HUDEP-2 (cell line): ENCODE data around the gene TAS2R60.
A peak's percentile ranks its signal among the peaks of the same experiment; 100 is the strongest.
"Not testable (repeated sequence)": the region's sequence is repeated elsewhere in the genome, so short reads cannot be mapped to it uniquely, and the experiment has no call there.

Source experiments
- DNase-seq, 76 experiments: peaks; one replicate each; lab custom pipeline; 2025; ENCODE audit not compliant: unreplicated experiment in 76 of 76; lab: John Stamatoyannopoulos, UW

The TAS2R60 gene

DNA sequence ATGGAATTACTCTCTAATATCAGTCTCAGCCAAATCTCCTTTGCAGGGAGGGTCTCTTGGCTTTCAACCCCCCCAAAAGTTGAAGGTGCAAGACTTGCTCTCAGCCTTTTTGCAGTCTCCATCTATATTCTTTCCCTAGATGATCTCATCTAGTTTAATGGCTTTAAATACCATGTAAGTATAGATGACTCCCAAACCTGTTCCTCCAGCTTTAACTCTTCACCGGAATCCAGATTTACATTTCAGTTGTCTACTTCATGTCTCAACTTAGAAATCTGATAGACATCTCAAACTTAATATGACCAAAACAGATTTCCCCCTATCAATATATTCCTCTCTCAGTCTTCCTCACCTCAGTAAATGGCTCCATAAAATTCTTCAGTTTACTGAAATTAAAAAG, 24.5 kb downstream of the TAS2R60 start:
- no peak for DNase-seq

DNA sequence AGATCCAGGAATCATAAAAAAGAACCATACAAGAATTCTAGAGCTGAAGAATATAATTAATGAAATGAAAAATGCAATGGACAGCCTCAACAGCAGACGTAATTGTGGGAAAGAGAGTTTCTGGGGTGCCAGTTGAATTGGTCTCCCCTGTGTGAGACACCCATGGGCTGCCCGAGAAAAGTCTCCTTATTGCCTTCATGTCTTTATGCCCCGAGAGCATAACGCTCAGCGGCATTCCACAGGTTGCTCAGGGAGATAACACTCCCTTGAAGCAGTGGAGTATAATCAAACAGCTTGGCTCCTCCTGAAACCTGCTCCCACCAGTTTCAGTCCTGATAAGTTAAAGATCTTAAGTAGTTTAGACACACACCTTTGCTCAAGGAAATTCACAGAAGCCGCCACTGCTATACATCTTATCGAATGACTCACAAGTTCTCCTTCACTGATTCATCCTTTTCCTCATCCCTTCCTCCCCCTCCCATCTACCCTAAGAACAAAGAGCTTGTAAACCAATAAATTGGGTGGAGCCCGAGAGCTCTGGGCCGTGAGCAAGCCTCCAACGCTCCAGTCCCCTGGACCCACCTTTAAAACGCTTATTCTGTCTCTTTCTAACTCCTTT, 28.9 kb downstream of the TAS2R60 start:
- DNase-seq = not testable (repeated sequence)

DNA sequence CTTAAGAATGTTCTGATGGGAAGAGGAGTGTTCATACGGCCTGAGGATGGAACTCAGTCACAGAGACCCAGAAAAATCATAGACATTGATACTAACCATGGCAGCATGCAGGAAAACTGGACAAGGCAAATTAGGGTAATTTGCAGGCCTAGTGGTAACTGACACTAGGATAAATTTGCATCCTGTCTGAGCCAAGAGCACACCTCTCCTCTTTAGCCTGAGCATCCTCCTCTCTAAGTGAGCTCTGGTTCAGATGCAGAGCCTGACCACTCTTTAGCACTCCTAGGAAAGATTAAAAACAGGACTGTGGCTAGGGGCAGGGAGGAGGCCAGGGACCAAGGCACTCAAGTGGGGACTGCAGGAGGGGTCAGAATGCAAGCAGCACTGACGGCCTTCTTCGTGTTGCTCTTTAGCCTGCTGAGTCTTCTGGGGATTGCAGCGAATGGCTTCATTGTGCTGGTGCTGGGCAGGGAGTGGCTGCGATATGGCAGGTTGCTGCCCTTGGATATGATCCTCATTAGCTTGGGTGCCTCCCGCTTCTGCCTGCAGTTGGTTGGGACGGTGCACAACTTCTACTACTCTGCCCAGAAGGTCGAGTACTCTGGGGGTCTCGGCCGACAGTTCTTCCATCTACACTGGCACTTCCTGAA, 34.4 kb downstream of the TAS2R60 start, which contains the start of gene TAS2R41:
Gene TAS2R41, plus strand, starts transcription at position 373 of the 650 bp plus-strand sequence. Its CDS starts 0 bp downstream, at position 373.
- DNase-seq = no peak

DNA sequence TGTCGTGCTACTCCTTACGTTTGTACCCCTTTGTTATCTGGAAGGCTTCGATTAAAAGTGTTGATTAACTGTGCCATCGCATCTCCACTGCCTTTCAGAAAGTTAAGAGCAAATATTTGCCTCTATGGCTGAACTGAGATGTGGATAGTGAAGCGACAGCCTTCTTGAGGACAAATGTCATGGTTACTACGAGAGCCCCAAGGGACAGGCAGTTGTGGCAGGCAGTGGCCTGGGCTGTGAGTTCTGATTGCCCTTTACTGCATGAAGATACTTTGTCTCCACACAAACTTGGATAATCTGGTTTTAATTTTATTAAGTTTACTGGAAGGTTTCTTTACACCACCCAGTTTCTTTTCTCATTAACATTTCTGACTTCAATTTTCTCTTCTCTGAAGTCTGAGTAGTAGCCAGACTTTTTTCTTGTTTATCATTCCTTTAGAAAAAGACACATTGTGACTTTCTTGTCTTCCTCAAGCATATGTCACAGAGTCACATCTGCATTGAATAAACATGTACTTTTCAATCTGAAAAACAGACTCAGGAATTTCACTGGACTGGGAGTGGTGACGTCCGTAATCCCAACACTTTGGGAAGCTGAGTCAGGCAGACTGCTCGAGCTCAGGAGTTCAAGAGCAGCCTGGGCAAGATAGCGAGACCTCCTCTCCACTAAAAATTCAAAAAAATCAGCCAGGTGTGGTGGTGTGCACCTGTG, 36.0 kb downstream of the TAS2R60 start:
- no peak for DNase-seq

DNA sequence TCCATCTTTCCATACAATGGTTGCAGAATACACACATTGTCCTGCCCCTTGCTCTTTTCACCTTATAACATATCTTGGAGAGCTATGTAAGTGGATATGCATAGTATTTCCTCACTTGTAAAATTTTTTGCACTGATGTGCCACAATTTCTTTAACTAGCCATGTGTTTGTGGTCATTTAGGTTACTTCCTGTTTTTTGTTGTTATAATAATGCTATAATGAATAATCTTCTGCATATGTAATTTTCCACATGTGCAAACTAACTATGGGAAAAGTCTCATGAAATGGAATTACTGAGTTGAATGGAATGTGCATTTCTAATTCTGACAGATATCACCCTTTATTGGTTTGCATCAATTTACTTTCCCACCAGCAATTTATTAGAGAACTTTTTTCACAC, 37.2 kb downstream of the TAS2R60 start:
- DNase-seq = no peak

DNA sequence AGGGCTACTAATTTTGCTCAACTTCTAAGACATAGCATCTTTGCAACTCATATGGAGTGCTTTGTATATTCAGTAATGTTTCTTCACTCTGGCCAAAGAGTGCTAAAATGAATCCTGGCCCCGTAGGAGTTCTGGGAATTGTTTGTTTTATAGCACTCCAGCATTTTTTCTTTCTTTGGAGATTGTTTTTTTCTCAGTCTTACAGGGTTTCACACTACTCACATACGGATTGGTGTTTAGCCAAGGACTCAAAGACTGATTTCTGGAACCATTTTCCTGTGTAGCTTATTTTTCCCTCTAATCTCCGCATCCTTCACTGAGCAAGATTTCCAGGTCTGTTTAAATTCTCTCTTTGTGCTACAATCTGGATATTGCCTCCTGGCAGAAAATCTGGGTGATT, 40.9 kb downstream of the TAS2R60 start:
- no peak for DNase-seq

DNA sequence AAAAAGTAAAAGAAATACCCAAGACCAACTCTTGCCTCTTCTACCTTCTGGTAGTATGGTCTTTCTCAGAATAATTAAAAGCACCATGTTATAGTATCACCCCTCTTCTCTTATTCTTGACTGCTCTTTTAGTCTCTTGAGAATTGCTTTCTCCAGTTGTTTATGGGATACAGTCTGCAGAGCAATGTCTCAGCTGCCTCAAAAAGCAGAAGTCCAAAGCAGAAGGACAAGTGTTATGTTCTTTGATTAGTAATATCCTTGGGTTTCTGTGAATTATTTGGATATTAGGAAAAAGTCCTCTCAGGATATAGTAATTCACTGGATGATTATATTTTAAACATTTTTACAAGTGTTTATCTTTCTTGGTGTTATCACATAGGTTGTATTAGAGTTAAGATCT, 41.8 kb downstream of the TAS2R60 start:
- no peak for DNase-seq

DNA sequence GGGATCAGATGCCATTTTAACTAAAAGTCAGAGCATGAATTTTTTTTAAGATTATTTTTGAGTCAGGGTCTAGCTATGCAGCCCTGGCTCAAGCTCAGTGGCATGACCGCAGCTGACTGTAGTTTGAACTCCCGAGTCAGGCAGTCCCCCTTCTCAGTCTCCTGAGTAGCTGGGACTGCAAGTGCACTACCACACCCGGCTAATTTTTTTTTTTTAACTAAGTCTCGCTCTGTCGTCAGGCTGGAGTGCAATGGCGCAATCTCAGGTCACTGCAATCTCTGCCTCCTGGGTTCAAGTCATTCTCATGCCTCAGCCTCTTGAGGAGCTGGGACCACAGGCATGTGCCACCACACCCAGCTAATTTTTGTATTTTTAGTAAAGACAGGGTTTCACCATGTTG, 42.2 kb downstream of the TAS2R60 start:
- no peak for DNase-seq

DNA sequence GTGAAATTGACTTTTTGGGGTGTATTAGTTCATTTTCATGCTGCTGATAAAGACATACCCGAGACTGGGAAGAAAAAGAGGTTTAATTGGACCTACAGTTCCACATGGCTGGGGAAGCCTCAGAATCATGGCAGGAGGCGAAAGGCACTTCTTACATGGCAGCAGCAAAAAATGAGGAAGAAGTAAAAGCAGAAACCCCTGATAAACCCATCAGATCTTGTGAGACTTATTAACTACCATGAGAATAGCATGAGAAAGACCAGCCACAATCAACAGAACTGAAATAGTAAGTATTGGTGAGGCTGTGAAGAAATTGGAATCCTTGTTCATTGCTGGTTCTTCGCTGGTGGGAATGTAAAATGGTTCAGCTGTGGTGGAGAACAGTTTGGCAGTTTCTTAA, 43.0 kb downstream of the TAS2R60 start:
- DNase-seq = not testable (repeated sequence)

DNA sequence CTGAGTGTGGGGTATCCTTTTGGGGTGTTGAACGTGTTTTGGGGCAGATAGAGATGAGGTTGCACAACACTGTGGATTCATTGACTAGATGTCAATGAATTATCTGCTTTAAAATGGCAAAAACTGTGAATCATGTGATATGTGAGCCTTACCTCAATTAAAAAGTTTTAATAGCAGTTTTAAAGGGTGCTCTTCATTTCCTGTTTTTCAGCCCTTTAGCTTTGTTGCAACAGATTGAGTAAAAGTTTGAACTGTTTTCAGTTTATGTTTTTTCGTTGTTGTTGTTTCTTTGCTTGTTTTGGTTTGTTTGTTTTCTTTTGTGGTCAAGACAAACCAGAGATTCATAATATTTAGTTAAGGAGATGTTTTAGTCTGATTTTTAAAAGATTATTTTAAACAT, 43.8 kb downstream of the TAS2R60 start:
- DNase-seq = no peak

DNA sequence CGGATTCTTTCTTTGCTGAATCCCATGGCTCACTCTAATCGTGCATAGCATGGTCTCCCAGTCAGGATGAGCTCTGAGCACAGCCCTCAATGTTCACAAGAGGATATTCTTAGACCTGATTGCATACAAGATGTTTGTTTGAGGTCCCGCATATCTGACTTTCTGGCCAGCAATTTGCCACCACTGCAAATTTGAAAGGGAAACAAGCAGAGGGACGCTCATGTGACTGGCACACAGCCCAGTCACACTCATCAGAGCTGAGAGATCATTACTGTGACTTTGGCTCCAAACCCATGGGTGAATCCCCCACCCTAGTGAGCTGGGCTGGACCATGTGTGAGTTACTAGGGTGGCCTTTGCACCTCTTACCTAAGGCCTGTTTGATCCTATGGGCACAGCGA, 44.3 kb downstream of the TAS2R60 start:
- peak in 5 of 76 experiments; percentile 2 to 14 (median 10) for DNase-seq

DNA sequence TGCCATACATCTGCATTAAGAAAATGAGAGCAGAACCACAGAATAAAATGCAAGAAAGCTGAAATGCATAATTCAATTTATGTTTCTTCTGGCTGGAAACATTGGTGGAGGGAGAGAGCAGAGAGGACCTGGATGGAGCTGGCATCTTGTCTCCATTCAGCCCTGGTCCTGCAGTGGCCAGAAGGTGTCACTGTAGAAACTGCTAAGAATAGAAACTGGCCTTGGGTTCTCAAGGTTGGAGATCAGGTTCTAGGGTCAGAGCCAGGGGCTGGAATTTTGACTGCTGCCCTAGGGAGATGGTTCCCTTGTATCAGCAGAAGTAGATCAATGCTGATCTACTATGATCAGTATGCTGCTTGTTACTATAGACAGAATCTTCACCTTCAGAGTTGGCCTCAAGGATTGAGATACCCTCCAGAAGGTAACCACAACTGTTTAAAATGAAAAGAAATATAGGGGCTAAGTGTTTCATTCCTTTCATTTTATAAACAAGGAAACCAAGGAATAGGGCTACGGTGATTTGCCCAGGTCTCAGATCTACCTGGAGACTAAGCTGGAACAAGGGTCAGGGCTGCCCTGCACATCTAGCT, 47.6 kb downstream of the TAS2R60 start:
- DNase-seq = peak in 6 of 76 experiments; percentile 2 to 17 (median 9)

DNA sequence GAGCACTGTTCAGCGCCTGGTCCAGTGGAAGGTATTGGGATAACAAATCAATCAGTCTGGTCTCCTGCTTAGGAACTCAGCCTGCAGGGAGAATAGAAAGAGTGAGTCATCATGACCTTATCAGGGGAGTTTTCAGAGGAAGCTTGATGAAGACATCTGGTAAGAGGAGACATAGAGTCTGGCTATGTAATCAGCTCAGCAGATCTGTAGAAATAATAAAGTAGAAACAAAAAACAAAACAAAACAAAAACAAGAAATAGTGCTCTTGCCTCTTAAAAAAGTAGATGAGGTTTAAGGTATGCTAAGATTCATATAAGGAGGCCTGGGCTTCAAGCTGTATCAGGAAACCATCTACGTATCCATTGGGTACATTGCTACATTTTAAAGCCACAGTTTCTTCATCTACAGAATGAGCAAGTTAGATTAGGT, 48.8 kb downstream of the TAS2R60 start:
- DNase-seq = no peak

DNA sequence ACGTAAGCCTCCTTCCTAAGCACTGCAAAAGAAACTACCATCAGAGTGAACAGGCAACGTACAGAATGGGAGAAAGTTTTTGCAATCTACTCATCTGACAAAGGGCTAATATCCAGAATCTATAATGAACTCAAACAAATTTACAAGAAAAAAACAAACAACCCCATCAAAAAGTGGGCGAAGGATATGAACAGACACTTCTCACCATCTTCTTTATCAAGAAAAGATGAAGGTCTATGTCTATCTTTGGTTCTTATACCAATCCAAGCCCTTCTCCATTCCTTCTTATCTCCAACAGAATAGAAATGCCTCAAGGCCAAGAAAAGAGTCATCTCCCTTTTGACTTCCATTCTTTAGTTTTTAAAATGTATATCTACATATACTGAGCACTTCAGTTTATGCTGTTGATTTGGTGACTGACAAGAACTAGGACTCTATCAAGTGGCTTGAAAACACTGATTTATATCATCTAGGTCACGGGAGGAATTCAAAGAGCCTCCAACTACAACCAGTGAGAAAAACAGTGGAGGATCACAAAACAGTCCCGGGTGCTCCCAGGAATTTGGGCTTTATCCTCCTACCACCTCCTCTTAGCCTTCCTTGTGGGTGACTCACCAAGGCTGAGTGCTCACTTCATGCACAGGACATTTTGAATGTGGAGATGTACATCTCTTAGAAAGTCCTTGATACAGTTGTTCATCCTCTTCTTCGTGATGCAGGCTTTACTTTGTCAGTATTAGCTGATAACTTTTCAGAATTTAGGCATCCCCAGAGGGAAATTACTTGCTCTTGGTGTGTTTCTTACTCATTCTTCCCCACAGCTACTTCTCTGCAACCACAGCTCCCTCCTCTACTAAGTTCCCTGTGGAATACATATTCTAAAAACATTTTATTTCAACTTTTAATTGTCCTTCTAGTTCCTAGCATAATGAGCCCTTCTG, 49.8 kb downstream of the TAS2R60 start:
- no peak for DNase-seq

DNA sequence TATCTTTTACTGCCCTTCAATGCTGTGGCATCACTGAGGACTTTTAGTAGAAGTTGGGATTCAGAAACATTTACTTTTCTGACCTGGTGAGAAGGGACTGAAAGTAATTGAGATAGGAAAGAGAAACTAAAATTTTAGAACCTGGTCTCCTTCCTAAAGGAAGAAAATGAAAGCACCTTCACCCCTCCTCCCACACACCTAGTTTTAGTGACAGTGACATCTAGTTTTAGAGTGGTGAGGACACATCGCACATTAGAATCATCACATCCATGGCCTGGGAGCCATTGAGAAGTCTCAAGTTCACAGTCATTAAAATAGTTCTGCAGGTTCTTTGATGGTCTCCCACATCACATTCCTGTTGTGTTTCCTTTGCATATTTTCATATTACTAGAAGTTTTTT, 50.5 kb downstream of the TAS2R60 start:
- DNase-seq = no peak
